Smooth muscle cell (in vitro differentiated cells): Measurements from ENCODE around the gene IRF6. TPM values are rescaled to one million over a fixed set of nuclear protein-coding genes. Genes with fewer than 3 reads are reported as not detected.

Source experiments
- DNase-seq: peaks from one replicate; lab custom pipeline; 2025; ENCODE audit not compliant: unreplicated experiment; lab: John Stamatoyannopoulos, UW
- H2AFZ ChIP-seq: fragments of 200-600 bp; sonication (generic); 2 replicates; pipeline ENCODE4 v1.6.0; 2016; ENCODE audit warnings: antibody characterized with exemption, low read depth, mild to moderate bottlenecking
- H3F3A ChIP-seq: fragments of 200-600 bp; sonication (generic); 2 replicates; pipeline ENCODE4 v1.6.0; 2017; ENCODE audit warnings: antibody characterized with exemption, low read depth
- H3K27ac ChIP-seq: fragments of 200-600 bp; sonication (generic); 2 replicates; pipeline ENCODE4 v1.5.1; 2016; ENCODE audit warnings: low read depth, mild to moderate bottlenecking
- H3K27me3 ChIP-seq: fragments of 200-600 bp; sonication (generic); 2 replicates; pipeline ENCODE4 v1.6.1; 2016; ENCODE audit warnings: low read depth, mild to moderate bottlenecking
- H3K36me3 ChIP-seq: fragments of 200-600 bp; sonication (generic); 2 replicates; pipeline ENCODE4 v1.5.1; 2016; ENCODE audit warnings: low read depth
- H3K4me1 ChIP-seq: fragments of 200-600 bp; sonication (generic); 2 replicates; pipeline ENCODE4 v1.5.1; 2016; ENCODE audit warnings: low read depth
- H3K4me2 ChIP-seq: fragments of 200-600 bp; sonication (generic); 2 replicates; pipeline ENCODE4 v1.6.0; 2016; ENCODE audit warnings: mild to moderate bottlenecking
- H3K4me3 ChIP-seq: fragments of 200-600 bp; sonication (generic); 2 replicates; pipeline ENCODE4 v1.5.1; 2016; ENCODE audit warnings: mild to moderate bottlenecking
- H3K79me2 ChIP-seq: fragments of 200-600 bp; sonication (generic); 2 replicates; pipeline ENCODE4 v1.6.0; 2016; ENCODE audit warnings: low read depth, mild to moderate bottlenecking
- H3K9ac ChIP-seq: fragments of 200-600 bp; sonication (generic); 2 replicates; pipeline ENCODE4 v1.6.0; 2016; ENCODE audit warnings: low read depth
- H3K9me3 ChIP-seq: fragments of 200-600 bp; sonication (generic); replicated peaks from 2 replicates; pipeline ENCODE4 v1.5.1; 2016; ENCODE audit warnings: low read depth
- H4K20me1 ChIP-seq: fragments of 200-600 bp; sonication (generic); 2 replicates; pipeline ENCODE4 v1.6.0; 2016; ENCODE audit warnings: low read depth
- WGBS: methylation state at CpG from one replicate; pipeline ENCODE4 v1.1.7; 2016; ENCODE audit warnings: low lambda C conversion rate; 5-methylcytosine and 5-hydroxymethylcytosine counted together
- polyA plus RNA-seq: library from polyadenylated mRNA; unstranded; fragments of >200 nt; fragmentation: Nextera tagmentation; extraction: Ambion mirVana; gene quantifications from 2 replicates; pipeline ENCODE4 v1.2.1, GENCODE V29; 2016
- total RNA-seq: library from RNA; depleted of rRNA; stranded (reverse); fragments of >200 nt; gene quantifications from 2 replicates; pipeline ENCODE4 v1.2.3, GENCODE V29; 2014
- TF ChIP-seq, protein P1 (sequence below): fragments of 200-600 bp; sonication (generic); IDR thresholded peaks from 2 replicates; pipeline ENCODE4 v1.5.1; 2017; ENCODE audit warnings: borderline replicate concordance, mild to moderate bottlenecking, antibody characterized with exemption; ENCODE audit not compliant: insufficient read depth, poor library complexity, severe bottlenecking

IRF6 gene
- total and polyA plus RNA-seq, 2 experiments from 2014 or later, result 18.1 to 59.6 TPM

DNA sequence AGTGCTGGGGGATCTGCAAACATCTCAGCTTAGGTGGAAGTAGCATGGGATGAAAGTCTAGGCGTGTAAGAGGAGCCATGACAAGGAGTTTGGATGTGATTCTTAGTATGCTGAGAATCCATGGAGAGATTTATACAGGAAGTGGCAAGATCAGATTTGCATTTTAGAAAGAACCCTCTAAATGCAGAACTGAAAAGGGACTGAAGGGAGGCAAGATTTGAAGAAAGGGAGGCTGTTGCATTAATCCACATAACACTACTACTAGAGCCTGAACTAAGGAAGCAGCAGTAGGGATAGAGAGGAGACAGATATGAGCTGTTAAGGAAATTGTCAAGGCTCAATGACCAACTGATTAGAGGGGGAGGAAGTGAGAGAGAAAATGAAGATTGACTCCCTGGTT is 31.4 kb downstream of the IRF6 start:
- no peaks in the 10 kb centered on the region for H3K36me3 ChIP-seq
- no peaks in the 10 kb centered on the region for H3K4me1 ChIP-seq
- no peak overlapping the region for H3K4me3 ChIP-seq
- no peak overlapping the region for H3K27ac ChIP-seq
- WGBS, result 64% methylated on average over 1 of the region's 1 CpG
- no peak for DNase-seq
- no peaks in the 10 kb centered on the region for H3K27me3 ChIP-seq
- no peaks in the 10 kb centered on the region for H3K9me3 ChIP-seq
- TF ChIP-seq, protein P1, sequence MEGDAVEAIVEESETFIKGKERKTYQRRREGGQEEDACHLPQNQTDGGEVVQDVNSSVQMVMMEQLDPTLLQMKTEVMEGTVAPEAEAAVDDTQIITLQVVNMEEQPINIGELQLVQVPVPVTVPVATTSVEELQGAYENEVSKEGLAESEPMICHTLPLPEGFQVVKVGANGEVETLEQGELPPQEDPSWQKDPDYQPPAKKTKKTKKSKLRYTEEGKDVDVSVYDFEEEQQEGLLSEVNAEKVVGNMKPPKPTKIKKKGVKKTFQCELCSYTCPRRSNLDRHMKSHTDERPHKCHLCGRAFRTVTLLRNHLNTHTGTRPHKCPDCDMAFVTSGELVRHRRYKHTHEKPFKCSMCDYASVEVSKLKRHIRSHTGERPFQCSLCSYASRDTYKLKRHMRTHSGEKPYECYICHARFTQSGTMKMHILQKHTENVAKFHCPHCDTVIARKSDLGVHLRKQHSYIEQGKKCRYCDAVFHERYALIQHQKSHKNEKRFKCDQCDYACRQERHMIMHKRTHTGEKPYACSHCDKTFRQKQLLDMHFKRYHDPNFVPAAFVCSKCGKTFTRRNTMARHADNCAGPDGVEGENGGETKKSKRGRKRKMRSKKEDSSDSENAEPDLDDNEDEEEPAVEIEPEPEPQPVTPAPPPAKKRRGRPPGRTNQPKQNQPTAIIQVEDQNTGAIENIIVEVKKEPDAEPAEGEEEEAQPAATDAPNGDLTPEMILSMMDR, result no peak
- peaks cover 6% of the 10 kb centered on the region for H3F3A ChIP-seq
- no peak overlapping the region for H3K9ac ChIP-seq
- H3K4me2 ChIP-seq, result no peak overlapping the region
- H3K79me2 ChIP-seq, result no peaks in the 10 kb centered on the region
- H4K20me1 ChIP-seq, result no peaks in the 10 kb centered on the region
- no peak overlapping the region for H2AFZ ChIP-seq

DNA sequence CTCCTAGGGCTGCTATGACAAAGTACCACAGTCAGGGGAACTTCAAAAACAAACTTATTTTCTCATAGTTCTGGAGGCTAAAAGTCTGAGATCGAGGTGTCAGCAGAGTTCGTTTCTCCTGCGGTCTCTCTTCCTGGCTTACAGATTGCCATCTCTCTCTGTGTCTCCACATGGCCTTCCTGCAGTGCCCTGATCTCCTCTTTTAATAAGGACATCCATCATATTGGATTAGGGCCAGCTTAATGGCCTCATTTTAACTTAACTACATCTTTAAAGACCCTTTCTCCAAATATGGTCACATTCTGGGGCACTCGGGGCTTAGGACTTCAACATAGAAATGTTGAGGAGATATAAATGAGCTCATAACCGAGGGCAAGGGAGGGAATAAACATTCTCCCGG is 33.8 kb downstream of the IRF6 start:
- DNase-seq, result no peak
- Histone ChIP-seq H3K79me2 (no peaks in the 10 kb centered on the region), H3K4me1 (peaks cover 4% of the 10 kb centered on the region), H3K9me3 (no peaks in the 10 kb centered on the region), H3F3A (peaks cover 6% of the 10 kb centered on the region), H3K27ac (no peak overlapping the region), H3K36me3 (no peaks in the 10 kb centered on the region), H2AFZ (no peak overlapping the region), H3K9ac (no peak overlapping the region), H3K4me2 (peak overlapping the region; percentile 15), H3K4me3 (no peak overlapping the region), H3K27me3 (no peaks in the 10 kb centered on the region), H4K20me1 (no peaks in the 10 kb centered on the region)
- TF ChIP-seq, protein P1, result no peak
- WGBS, result 29% methylated on average over 6 of the region's 6 CpGs

DNA sequence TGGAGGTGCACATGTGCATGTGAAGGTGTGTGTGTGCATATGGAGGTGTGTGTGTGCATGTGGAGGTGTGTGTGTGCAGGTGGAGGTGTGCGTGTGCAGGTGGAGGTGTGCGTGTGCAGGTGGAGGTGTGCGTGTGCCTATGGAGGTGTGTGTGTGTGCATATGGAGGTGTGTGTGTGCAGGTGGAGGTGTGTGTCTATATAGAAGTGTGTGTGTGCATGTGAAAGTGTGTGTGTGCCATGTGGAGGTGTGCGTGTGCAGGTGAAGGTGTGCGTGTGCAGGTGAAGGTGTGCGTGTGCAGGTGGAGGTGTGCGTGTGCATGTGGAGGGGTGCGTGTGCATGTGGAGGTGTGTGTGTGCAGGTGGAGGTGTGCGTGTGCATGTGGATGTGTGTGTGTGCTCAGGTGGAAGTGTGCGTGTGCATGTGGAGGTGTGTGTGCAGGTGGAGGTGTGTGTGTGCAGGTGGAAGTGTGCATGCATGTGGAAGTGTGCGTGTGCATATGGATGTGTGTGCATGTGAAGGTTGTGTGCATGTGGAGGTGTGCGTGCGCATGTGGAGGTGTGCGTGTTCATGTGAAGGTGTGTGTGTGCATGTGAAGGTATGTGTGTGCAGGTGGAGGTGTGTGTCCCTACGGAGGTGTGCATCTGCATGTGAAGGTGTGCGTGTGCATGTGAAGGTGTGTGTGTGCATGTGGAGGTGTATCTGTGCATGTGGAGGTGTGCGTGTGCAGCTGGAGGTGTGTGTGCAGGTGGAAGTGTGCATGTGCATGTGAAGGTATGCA is 35.1 kb downstream of the IRF6 start:
- no peak overlapping the region for H3K4me3 ChIP-seq
- 97% methylated on average over 17 of the region's 17 CpGs for WGBS
- no peak overlapping the region for H3K9ac ChIP-seq
- peaks cover 6% of the 10 kb centered on the region for H3F3A ChIP-seq
- H3K4me2 ChIP-seq, result no peak overlapping the region
- no peak for DNase-seq
- peaks cover 4% of the 10 kb centered on the region for H3K4me1 ChIP-seq
- H2AFZ ChIP-seq, result no peak overlapping the region
- TF ChIP-seq, protein P1, result no peak
- H3K27me3 ChIP-seq, result no peaks in the 10 kb centered on the region
- no peaks in the 10 kb centered on the region for H3K36me3 ChIP-seq
- H3K27ac ChIP-seq, result no peak overlapping the region
- H3K79me2 ChIP-seq, result no peaks in the 10 kb centered on the region
- no peaks in the 10 kb centered on the region for H3K9me3 ChIP-seq
- H4K20me1 ChIP-seq, result no peaks in the 10 kb centered on the region

DNA sequence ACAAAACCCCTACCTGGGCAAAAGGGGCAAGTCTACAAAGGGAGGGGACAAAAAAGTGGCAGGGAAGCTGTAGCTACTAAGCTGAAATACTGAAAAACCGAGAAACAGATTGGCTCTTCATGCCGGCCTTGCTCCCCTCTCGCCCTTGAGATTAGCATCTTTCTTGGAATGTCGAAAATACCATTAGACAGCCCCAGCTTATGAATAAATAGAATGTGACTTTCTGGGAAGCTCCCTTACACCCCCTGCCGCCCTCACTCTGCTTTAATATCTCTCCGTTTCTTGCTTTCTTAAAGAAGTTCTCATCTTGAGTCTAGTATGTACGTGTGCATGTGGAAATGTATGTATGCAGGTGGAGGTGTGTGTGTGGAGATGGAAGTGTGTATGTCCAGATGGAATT is 36.0 kb downstream of the IRF6 start:
- H3K27ac ChIP-seq, result peak overlapping the region; percentile 80
- no peaks in the 10 kb centered on the region for H3K36me3 ChIP-seq
- TF ChIP-seq, protein P1, result no peak
- H3K9ac ChIP-seq, result peak overlapping the region; percentile 8
- peak overlapping the region; percentile 56 for H3K4me2 ChIP-seq
- peak overlapping the region; percentile 75 for H2AFZ ChIP-seq
- H3K4me3 ChIP-seq, result no peak overlapping the region
- no peaks in the 10 kb centered on the region for H4K20me1 ChIP-seq
- peaks cover 4% of the 10 kb centered on the region for H3K4me1 ChIP-seq
- 83% methylated on average over 7 of the region's 7 CpGs for WGBS
- H3K79me2 ChIP-seq, result no peaks in the 10 kb centered on the region
- DNase-seq, result no peak
- H3F3A ChIP-seq, result peaks cover 6% of the 10 kb centered on the region
- H3K9me3 ChIP-seq, result no peaks in the 10 kb centered on the region
- no peaks in the 10 kb centered on the region for H3K27me3 ChIP-seq
